Measurements from ENCODE around the gene SERPINE1.

GRCh38 chr7:101140746-101141382 is 14.0 kb downstream of the SERPINE1 start:
- TF ChIP-seq CTCF (IDR thresholded peaks at IDR 0.05; ENCODE audit: low read depth, low read length, poor library complexity, severe bottlenecking) (no peak), EZH2phosphoT487 (IDR thresholded peaks at IDR 0.05; ENCODE audit: borderline replicate concordance, low read length) (no peak)

Measured in DOHH2 (cell line).